ENCODE results near the gene VAMP4.

GRCh38 chr1:171674431-171675405 lies 67.1 kb downstream of the VAMP4 start:
- TF ChIP-seq SREBF2 (IDR thresholded peaks at IDR 0.05; ENCODE audit: low read length) (no peak), HDAC6 (IDR thresholded peaks at IDR 0.05; ENCODE audit: unreplicated experiment) (no peak), RAD51 (IDR thresholded peaks at IDR 0.05) (no peak), CTCF (IDR thresholded peaks at IDR 0.05 in 2 of 3, conservative IDR thresholded peaks at IDR 0.05 in 1 of 3; ENCODE audit: control insufficient read depth in 2 of 3, extremely low read depth in 1 of 3, insufficient read depth in 1 of 3, low read depth in 3 of 3, low read length in 3 of 3) (no peak), ZNF384 (IDR thresholded peaks at IDR 0.05; ENCODE audit: borderline replicate concordance, low read depth, low read length) (no peak), EZH2 (IDR thresholded peaks at IDR 0.05; ENCODE audit: borderline replicate concordance, control insufficient read depth, low read depth, low read length) (no peak), NFIC (IDR thresholded peaks at IDR 0.05; ENCODE audit: low read depth, low read length) (no peak), TAF1 (IDR thresholded peaks at IDR 0.05; ENCODE audit: borderline replicate concordance, low read depth, low read length) (no peak), YY1 (IDR thresholded peaks at IDR 0.05; ENCODE audit: low read depth, low read length) (no peak), POLR2A (IDR thresholded peaks at IDR 0.05; ENCODE audit: low read depth, low read length) (no peak), MTA2 (IDR thresholded peaks at IDR 0.05; ENCODE audit: low read depth) (no peak)
